ENCODE measurements around the gene RNF5.

DNA sequence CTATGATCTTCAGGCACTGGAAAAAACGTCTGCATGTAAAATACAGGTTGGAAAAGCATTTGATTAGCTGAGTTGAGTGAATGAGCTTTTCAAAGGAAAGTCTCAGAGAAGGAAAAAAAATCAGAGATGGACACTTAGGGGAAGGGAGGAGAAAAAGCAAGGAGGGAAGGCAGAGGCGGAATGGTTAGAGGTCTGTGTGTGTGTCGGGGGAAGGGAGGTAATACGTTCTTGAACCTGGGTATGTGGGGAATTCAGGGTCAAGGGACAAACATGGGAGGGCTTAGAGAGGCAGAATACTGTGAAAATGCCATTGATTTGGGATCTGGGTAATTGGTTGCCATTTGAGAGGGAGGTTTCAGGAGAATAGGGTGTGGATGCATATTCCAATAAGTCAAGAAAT lies 31.5 kb upstream of the RNF5 start:
- TF ChIP-seq, protein P1, sequence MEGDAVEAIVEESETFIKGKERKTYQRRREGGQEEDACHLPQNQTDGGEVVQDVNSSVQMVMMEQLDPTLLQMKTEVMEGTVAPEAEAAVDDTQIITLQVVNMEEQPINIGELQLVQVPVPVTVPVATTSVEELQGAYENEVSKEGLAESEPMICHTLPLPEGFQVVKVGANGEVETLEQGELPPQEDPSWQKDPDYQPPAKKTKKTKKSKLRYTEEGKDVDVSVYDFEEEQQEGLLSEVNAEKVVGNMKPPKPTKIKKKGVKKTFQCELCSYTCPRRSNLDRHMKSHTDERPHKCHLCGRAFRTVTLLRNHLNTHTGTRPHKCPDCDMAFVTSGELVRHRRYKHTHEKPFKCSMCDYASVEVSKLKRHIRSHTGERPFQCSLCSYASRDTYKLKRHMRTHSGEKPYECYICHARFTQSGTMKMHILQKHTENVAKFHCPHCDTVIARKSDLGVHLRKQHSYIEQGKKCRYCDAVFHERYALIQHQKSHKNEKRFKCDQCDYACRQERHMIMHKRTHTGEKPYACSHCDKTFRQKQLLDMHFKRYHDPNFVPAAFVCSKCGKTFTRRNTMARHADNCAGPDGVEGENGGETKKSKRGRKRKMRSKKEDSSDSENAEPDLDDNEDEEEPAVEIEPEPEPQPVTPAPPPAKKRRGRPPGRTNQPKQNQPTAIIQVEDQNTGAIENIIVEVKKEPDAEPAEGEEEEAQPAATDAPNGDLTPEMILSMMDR (IDR thresholded peaks at IDR 0.05), result no peak
- no peak for TF ChIP-seq POLR2A (IDR thresholded peaks at IDR 0.05)
- no peak for TF ChIP-seq EP300 (IDR thresholded peaks at IDR 0.05)
